CD14-positive monocyte (primary cell): ENCODE measurements around the gene HINFP. TPM values are rescaled to one million over a fixed set of nuclear protein-coding genes. Genes with fewer than 3 reads are reported as not detected.

Experiments
- DNase-seq, 3 donors: peaks; one replicate each; pipeline ENCODE4 v3.0.0-alpha.2; 2011 to 2022
- H2AFZ ChIP-seq: 2 replicates; pipeline ENCODE4 v1.6.0; 2012; ENCODE audit warnings: mild to moderate bottlenecking, low read depth, low read length, inconsistent platforms; ENCODE audit not compliant: insufficient read depth, poor library complexity, severe bottlenecking
- H3K27ac ChIP-seq, 2 donors: 1 replicate in 1 of 2; 2 replicates in 1 of 2; pipeline ENCODE4 v1.5.1; 2012 to 2013; ENCODE audit warnings: low read length in 2 of 2, control low read depth in 1 of 2, inconsistent platforms in 1 of 2, low read depth in 1 of 2, mild to moderate bottlenecking in 1 of 2
- H3K27me3 ChIP-seq, 2 donors: one replicate each; pipeline versions ENCODE4 v1.6.0 to v1.6.1; 2011 to 2013; ENCODE audit warnings: low read length in 2 of 2; ENCODE audit not compliant: control insufficient read depth in 2 of 2, insufficient read depth in 2 of 2
- H3K36me3 ChIP-seq, 2 donors: replicated peaks in 1 of 2; 1 replicate in 1 of 2; 2 replicates in 1 of 2; pipeline versions ENCODE4 v1.5.1 to v1.6.1; 2012 to 2013; ENCODE audit warnings: low read length in 2 of 2, control low read depth in 1 of 2, inconsistent platforms in 1 of 2, mild to moderate bottlenecking in 1 of 2; ENCODE audit not compliant: insufficient read depth in 2 of 2, control insufficient read depth in 1 of 2
- H3K4me1 ChIP-seq, 2 donors: 1 replicate in 1 of 2; 2 replicates in 1 of 2; pipeline versions ENCODE4 v1.5.1 to v1.6.1; 2012 to 2013; ENCODE audit warnings: low read length in 2 of 2, control low read depth in 1 of 2, inconsistent platforms in 1 of 2, mild to moderate bottlenecking in 1 of 2, moderate library complexity in 1 of 2; ENCODE audit not compliant: insufficient read depth in 2 of 2, control insufficient read depth in 1 of 2
- H3K4me2 ChIP-seq: replicated peaks from 2 replicates; pipeline ENCODE3; 2012; ENCODE audit warnings: low read length, moderate library complexity, mild to moderate bottlenecking; ENCODE audit not compliant: poor library complexity, severe bottlenecking; ENCODE audit errors: extremely low read depth
- H3K4me3 ChIP-seq, 3 experiments: fragments of 200-600 bp in 1 of 3; sonication (generic) in 1 of 3; replicated peaks in 1 of 3; 1 replicate in 2 of 3; 2 replicates in 1 of 3; pipeline ENCODE4 v1.5.1; 2011 to 2013; ENCODE audit warnings: low read length in 3 of 3, mild to moderate bottlenecking in 3 of 3, control low read depth in 2 of 3, low read depth in 2 of 3, inconsistent platforms in 1 of 3, moderate library complexity in 1 of 3
- H3K79me2 ChIP-seq: 2 replicates; pipeline ENCODE4 v1.6.0; 2012; ENCODE audit warnings: mild to moderate bottlenecking, control low read depth, inconsistent platforms, low read length, moderate library complexity; ENCODE audit not compliant: insufficient read depth
- H3K9ac ChIP-seq: 2 replicates; pipeline ENCODE4 v1.6.0; 2017; ENCODE audit warnings: low read length, mild to moderate bottlenecking; ENCODE audit not compliant: insufficient read depth, poor library complexity, severe bottlenecking
- H3K9me3 ChIP-seq, 2 donors: replicated peaks in 1 of 2; 1 replicate in 1 of 2; 2 replicates in 1 of 2; pipeline versions ENCODE4 v1.5.1 to v1.6.1; 2012 to 2013; ENCODE audit warnings: low read length in 2 of 2, control low read depth in 1 of 2; ENCODE audit not compliant: control insufficient read depth in 1 of 2, insufficient read depth in 1 of 2
- H4K20me1 ChIP-seq: 2 replicates; pipeline ENCODE4 v1.6.0; 2012; ENCODE audit warnings: mild to moderate bottlenecking, low read length, control low read depth, moderate library complexity; ENCODE audit not compliant: insufficient read depth
- H3K27ac Mint-ChIP-seq, 7 donors: one replicate each; pipeline ENCODE4 v1.8.0; 2020; ENCODE audit warnings: mild to moderate bottlenecking in 7 of 7, mixed read lengths in 7 of 7, moderate library complexity in 6 of 7, inconsistent platforms in 2 of 7
- H3K27me3 Mint-ChIP-seq, 3 donors: one replicate each; pipeline ENCODE4 v1.8.0; 2021 to 2022; ENCODE audit warnings: low read depth in 3 of 3, mild to moderate bottlenecking in 3 of 3, mixed read lengths in 3 of 3, moderate library complexity in 3 of 3, inconsistent platforms in 1 of 3
- H3K36me3 Mint-ChIP-seq, 2 donors: one replicate each; pipeline ENCODE4 v1.8.0; 2020; ENCODE audit warnings: mixed read lengths in 2 of 2, inconsistent platforms in 1 of 2, mild to moderate bottlenecking in 1 of 2
- H3K4me1 Mint-ChIP-seq: one replicate; pipeline ENCODE4 v1.8.0; 2020; ENCODE audit warnings: mild to moderate bottlenecking, mixed read lengths
- H3K4me3 Mint-ChIP-seq, 2 donors: one replicate each; pipeline ENCODE4 v1.8.0; 2020; ENCODE audit warnings: mild to moderate bottlenecking in 2 of 2, mixed read lengths in 2 of 2, moderate library complexity in 1 of 2
- H3K9me3 Mint-ChIP-seq, 7 donors: one replicate each; pipeline ENCODE4 v1.8.0; 2020 to 2022; ENCODE audit warnings: mixed read lengths in 7 of 7, mild to moderate bottlenecking in 6 of 7, moderate library complexity in 6 of 7, inconsistent platforms in 2 of 7
- WGBS: methylation state at CpG from one replicate; pipeline ENCODE4 v1.1.5; 2013; ENCODE audit warnings: missing lambda C conversion rate; ENCODE audit not compliant: insufficient coverage; 5-methylcytosine and 5-hydroxymethylcytosine counted together
- intact Hi-C, 2 donors: fragments of 100-400 bp; cut with micrococcal nuclease; formaldehyde crosslinking; loops; one replicate each; pipeline versions ENCODE4 v1.15.0 to v1.15.1; 2023
- polyA plus RNA-seq, 3 donors: library from polyadenylated mRNA; depleted of rRNA in 1 of 3; unstranded in 2 of 3; stranded (reverse) in 1 of 3; fragments of 300-500 nt in 2 of 3; fragments of >200 nt in 1 of 3; fragmentation: Illumina TruSeq in 2 of 3; gene quantifications; 1 replicate in 2 of 3; 2 replicates in 1 of 3; pipeline ENCODE4 v1.2.3, GENCODE V29; 2012 to 2021
- TF ChIP-seq, protein P1 (sequence below): fragments of 200-600 bp; IDR thresholded peaks from one replicate; pipeline ENCODE4 v1.8.0; 2022; ENCODE audit warnings: antibody characterized with exemption, mild to moderate bottlenecking

Gene HINFP
- polyA plus RNA-seq, 3 donors = 8.0 to 43.0 (median 8.6) TPM

GRCh38 chr11:119160151-119160550, 38.8 kb downstream of the HINFP start:
- no peaks in the 10 kb centered on the region for H3K27me3 ChIP-seq
- H3K9ac ChIP-seq = no peak overlapping the region
- H3K9me3 ChIP-seq = no peaks in the 10 kb centered on the region
- H3K36me3 ChIP-seq = no peaks in the 10 kb centered on the region
- no peaks in the 10 kb centered on the region for H3K36me3 Mint-ChIP-seq
- peaks cover 6% of the 10 kb centered on the region for H3K4me1 Mint-ChIP-seq
- peaks cover 8 to 19% (median 13%) of the 10 kb centered on the region in 3 donors for H3K27me3 Mint-ChIP-seq
- intact Hi-C loops = no loop called here
- no peak for DNase-seq
- no peaks in the 10 kb centered on the region for H3K79me2 ChIP-seq
- no peak overlapping the region for H2AFZ ChIP-seq
- WGBS = 88% methylated on average over 9 of the region's 9 CpGs
- peaks cover 0 to 5% (median 0%) of the 10 kb centered on the region in 7 donors for H3K9me3 Mint-ChIP-seq
- H3K27ac ChIP-seq = no peak overlapping the region
- H3K4me3 Mint-ChIP-seq = no peak overlapping the region
- H3K27ac Mint-ChIP-seq = no peak overlapping the region
- H3K4me2 ChIP-seq = no peak overlapping the region
- TF ChIP-seq, protein P1, sequence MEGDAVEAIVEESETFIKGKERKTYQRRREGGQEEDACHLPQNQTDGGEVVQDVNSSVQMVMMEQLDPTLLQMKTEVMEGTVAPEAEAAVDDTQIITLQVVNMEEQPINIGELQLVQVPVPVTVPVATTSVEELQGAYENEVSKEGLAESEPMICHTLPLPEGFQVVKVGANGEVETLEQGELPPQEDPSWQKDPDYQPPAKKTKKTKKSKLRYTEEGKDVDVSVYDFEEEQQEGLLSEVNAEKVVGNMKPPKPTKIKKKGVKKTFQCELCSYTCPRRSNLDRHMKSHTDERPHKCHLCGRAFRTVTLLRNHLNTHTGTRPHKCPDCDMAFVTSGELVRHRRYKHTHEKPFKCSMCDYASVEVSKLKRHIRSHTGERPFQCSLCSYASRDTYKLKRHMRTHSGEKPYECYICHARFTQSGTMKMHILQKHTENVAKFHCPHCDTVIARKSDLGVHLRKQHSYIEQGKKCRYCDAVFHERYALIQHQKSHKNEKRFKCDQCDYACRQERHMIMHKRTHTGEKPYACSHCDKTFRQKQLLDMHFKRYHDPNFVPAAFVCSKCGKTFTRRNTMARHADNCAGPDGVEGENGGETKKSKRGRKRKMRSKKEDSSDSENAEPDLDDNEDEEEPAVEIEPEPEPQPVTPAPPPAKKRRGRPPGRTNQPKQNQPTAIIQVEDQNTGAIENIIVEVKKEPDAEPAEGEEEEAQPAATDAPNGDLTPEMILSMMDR = no peak
- no peak overlapping the region for H3K4me3 ChIP-seq
- no peaks in the 10 kb centered on the region for H4K20me1 ChIP-seq
- H3K4me1 ChIP-seq = no peaks in the 10 kb centered on the region

- no peaks in the 10 kb centered on the region for H3K4me1 ChIP-seq
- H4K20me1 ChIP-seq = no peaks in the 10 kb centered on the region
- H3K4me3 ChIP-seq = no peak overlapping the region
- no peaks in the 10 kb centered on the region for H3K9me3 ChIP-seq
- H2AFZ ChIP-seq = no peak overlapping the region
- H3K27me3 Mint-ChIP-seq = peaks cover 2 to 5% (median 2%) of the 10 kb centered on the region in 3 donors
- H3K4me1 Mint-ChIP-seq = no peaks in the 10 kb centered on the region
- H3K36me3 Mint-ChIP-seq = no peaks in the 10 kb centered on the region
- no peaks in the 10 kb centered on the region for H3K79me2 ChIP-seq
- no peaks in the 10 kb centered on the region for H3K27me3 ChIP-seq
- no peak overlapping the region for H3K27ac ChIP-seq
- H3K4me3 Mint-ChIP-seq = no peak overlapping the region
- no peak for DNase-seq
- H3K4me2 ChIP-seq = no peak overlapping the region
- TF ChIP-seq, protein P1 = no peak
- H3K36me3 ChIP-seq = no peaks in the 10 kb centered on the region
- H3K27ac Mint-ChIP-seq = no peak overlapping the region
- intact Hi-C loops = no loop called here
- peaks cover 0 to 3% (median 0%) of the 10 kb centered on the region in 7 donors for H3K9me3 Mint-ChIP-seq
- 100% methylated on average over 1 of the region's 8 CpGs for WGBS
- H3K9ac ChIP-seq = no peak overlapping the region
Observed at GRCh38 chr11:119161871-119162270, 40.5 kb downstream of the HINFP start.
